Activated B cell treated with CpG ODN at 0.5 μM for 24 hours (primary cell): Measurements from ENCODE around the gene S1PR4. TPM values are rescaled to one million over a fixed set of nuclear protein-coding genes. Genes with fewer than 3 reads are reported as not detected.

Experiments used
- ATAC-seq: fragments of 200-7000 bp; cut with Tn5 transposase; one replicate; pipeline ENCODE4 v1.10.0; 2021; ENCODE audit warnings: low read depth, mild to moderate bottlenecking, moderate library complexity
- CTCF ChIA-PET: fragments of 350-600 bp; sonication (Branson Sonifier 250); formaldehyde crosslinking; loops from one replicate; lab custom pipeline; 2021; ENCODE audit warnings: antibody characterized with exemption; lab: Charles Lee
- POLR2A ChIA-PET: fragments of 350-600 bp; sonication (Branson Sonifier 250); formaldehyde crosslinking; loops from one replicate; lab custom pipeline; 2021; ENCODE audit warnings: antibody characterized with exemption; lab: Charles Lee
- DNase-seq: peaks from one replicate; pipeline ENCODE4 v3.0.0; 2022
- H3K27ac Mint-ChIP-seq: one replicate; pipeline ENCODE4 v1.8.0; 2020; ENCODE audit warnings: mixed read lengths
- H3K27me3 Mint-ChIP-seq: one replicate; pipeline ENCODE4 v1.8.0; 2021; ENCODE audit warnings: mixed read lengths
- H3K36me3 Mint-ChIP-seq: one replicate; pipeline ENCODE4 v1.8.0; 2021; ENCODE audit warnings: low read depth, mixed read lengths
- H3K4me1 Mint-ChIP-seq: one replicate; pipeline ENCODE4 v1.8.0; 2021; ENCODE audit warnings: mixed read lengths
- H3K4me3 Mint-ChIP-seq: one replicate; pipeline ENCODE4 v1.8.0; 2020; ENCODE audit warnings: mild to moderate bottlenecking, mixed read lengths
- H3K9me3 Mint-ChIP-seq: one replicate; pipeline ENCODE4 v1.8.0; 2020; ENCODE audit warnings: mixed read lengths
- intact Hi-C: fragments of 100-400 bp; cut with micrococcal nuclease; formaldehyde crosslinking; loops from one replicate; pipeline ENCODE4 v1.15.1; 2024
- total RNA-seq: library from RNA; stranded (reverse); gene quantifications from 2 replicates; pipeline ENCODE4 v1.2.3, GENCODE V29; 2022
- TF ChIP-seq, protein P1 (sequence below): fragments of 200-600 bp; IDR thresholded peaks from one replicate; pipeline ENCODE4 v1.8.0; 2022; ENCODE audit warnings: antibody characterized with exemption, mild to moderate bottlenecking

Gene S1PR4
- total RNA-seq, 1 donor from 2014 or later: 29.7 TPM

DNA sequence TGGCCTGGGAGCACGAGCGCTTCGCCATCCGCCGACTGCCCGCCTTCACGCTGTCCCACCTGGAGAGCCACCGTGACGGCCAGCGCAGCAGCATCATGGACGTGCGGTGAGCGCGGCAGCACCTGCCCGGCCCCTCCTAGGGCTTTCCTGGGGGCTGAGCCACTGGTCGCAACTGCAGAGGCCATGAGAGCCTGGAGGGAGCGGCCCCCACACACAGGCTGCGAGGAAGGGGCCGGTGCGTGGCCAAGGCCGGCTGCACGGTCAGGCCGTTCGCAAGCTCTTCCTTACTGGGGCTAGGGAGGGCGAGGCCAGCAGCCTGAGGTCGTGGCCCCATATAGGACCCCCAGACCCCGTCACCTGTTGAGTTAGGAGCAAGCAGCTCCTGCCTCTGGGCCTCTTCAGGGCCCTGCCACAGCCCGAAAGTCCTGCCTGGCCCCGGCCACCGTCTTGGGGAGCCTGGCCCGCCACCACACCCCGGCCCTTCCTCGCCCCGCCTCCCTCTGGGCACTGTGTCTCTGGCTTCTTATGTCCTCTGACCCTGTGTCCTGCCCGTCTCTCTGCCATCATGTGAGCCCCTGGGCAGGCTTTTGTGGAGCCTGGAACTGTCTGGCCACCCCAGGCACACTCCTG is 26.2 kb downstream of the S1PR4 start:
- POLR2A ChIA-PET: interaction anchor here (1.2 kb wide), 1 partner anchor 18 kb away, joined by 3 read pairs; no protein-coding TSS in a partner anchor
- Mint-ChIP-seq H3K36me3 (peaks cover 58% of the 10 kb centered on the region), H3K27me3 (no peaks in the 10 kb centered on the region), H3K4me3 (no peak overlapping the region), H3K27ac (no peak overlapping the region), H3K4me1 (no peaks in the 10 kb centered on the region), H3K9me3 (no peaks in the 10 kb centered on the region)
- TF ChIP-seq, protein P1, sequence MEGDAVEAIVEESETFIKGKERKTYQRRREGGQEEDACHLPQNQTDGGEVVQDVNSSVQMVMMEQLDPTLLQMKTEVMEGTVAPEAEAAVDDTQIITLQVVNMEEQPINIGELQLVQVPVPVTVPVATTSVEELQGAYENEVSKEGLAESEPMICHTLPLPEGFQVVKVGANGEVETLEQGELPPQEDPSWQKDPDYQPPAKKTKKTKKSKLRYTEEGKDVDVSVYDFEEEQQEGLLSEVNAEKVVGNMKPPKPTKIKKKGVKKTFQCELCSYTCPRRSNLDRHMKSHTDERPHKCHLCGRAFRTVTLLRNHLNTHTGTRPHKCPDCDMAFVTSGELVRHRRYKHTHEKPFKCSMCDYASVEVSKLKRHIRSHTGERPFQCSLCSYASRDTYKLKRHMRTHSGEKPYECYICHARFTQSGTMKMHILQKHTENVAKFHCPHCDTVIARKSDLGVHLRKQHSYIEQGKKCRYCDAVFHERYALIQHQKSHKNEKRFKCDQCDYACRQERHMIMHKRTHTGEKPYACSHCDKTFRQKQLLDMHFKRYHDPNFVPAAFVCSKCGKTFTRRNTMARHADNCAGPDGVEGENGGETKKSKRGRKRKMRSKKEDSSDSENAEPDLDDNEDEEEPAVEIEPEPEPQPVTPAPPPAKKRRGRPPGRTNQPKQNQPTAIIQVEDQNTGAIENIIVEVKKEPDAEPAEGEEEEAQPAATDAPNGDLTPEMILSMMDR: no peak
- ATAC-seq: no peak
- DNase-seq: no peak
- CTCF ChIA-PET: no interaction called here
- intact Hi-C loops: no loop called here

DNA sequence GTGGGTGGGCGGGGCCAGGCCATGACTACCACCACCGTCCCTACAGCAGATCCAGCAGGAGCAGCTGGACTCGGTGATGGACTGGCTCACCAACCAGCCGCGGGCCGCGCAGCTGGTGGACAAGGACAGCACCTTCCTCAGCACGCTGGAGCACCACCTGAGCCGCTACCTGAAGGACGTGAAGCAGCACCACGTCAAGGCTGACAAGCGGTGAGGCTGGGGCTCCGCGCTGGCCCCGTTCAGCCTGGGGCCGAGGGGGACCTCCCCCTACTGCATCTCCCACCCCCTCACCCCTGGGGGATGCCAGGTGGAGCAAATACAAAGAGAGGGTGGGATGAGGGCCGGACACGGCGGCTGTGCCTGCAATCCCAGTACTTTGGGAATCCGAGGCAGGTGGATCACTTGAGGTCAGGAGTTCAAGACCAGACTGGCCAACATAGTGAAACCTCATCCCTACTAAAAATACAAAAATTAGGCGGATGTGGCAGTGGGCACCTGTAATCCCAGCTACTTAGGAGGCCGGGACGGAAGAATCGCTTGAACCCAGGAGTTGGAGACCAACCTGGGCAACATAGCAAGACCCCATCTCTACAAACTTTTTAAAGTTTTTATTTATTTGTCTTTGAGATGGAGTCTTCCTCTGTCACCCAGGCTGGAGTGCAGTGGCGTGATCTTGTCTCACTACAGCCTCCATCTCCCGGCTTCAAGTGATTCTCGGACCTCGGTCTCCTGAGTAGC is 27.8 kb downstream of the S1PR4 start:
- Mint-ChIP-seq H3K27ac (no peak overlapping the region), H3K4me3 (no peak overlapping the region), H3K4me1 (peaks cover 2% of the 10 kb centered on the region), H3K36me3 (peaks cover 45% of the 10 kb centered on the region), H3K27me3 (no peaks in the 10 kb centered on the region), H3K9me3 (no peaks in the 10 kb centered on the region)
- ATAC-seq (no peak), DNase-seq (no peak)
- intact Hi-C loops: no loop called here
- CTCF ChIA-PET: no interaction called here
- TF ChIP-seq, protein P1: no peak
- POLR2A ChIA-PET: interaction anchor here (1.2 kb wide), 1 partner anchor 20 kb away, joined by 3 read pairs; no protein-coding TSS in a partner anchor

DNA sequence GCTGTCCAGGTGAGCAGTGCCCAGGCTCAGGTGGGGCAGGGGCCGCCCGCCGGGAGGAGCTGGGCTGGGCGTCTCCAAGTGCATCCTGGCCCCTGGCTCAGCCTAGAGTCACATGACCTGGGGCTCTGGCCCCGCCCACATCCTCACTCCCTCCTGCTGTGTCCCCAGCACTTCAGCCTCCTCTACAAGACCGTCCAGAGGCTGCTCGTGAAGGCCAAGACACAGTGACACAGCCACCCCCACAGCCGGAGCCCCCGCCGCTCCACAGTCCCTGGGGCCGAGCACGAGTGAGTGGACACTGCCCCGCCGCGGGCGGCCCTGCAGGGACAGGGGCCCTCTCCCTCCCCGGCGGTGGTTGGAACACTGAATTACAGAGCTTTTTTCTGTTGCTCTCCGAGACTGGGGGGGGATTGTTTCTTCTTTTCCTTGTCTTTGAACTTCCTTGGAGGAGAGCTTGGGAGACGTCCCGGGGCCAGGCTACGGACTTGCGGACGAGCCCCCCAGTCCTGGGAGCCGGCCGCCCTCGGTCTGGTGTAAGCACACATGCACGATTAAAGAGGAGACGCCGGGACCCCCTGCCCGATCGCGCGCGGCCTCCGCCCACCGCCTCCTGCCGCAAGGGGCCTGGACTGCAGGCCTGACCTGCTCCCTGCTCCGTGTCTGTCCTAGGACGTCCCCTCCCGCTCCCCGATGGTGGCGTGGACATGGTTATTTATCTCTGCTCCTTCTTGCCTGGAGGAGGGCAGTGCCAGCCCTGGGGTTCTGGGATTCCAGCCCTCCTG is 29.1 kb downstream of the S1PR4 start:
- ChIA-PET CTCF (no interaction called here), POLR2A (interaction anchor here (0.6 kb wide), 1 partner anchor 27 kb away, joined by 3 read pairs; no protein-coding TSS in a partner anchor)
- Mint-ChIP-seq H3K27ac (no peak overlapping the region), H3K9me3 (no peaks in the 10 kb centered on the region), H3K27me3 (no peaks in the 10 kb centered on the region), H3K4me1 (peaks cover 2% of the 10 kb centered on the region), H3K4me3 (no peak overlapping the region), H3K36me3 (peaks cover 36% of the 10 kb centered on the region)
- intact Hi-C loops: no loop called here
- TF ChIP-seq, protein P1: no peak
- DNase-seq: no peak
- no peak for ATAC-seq

DNA sequence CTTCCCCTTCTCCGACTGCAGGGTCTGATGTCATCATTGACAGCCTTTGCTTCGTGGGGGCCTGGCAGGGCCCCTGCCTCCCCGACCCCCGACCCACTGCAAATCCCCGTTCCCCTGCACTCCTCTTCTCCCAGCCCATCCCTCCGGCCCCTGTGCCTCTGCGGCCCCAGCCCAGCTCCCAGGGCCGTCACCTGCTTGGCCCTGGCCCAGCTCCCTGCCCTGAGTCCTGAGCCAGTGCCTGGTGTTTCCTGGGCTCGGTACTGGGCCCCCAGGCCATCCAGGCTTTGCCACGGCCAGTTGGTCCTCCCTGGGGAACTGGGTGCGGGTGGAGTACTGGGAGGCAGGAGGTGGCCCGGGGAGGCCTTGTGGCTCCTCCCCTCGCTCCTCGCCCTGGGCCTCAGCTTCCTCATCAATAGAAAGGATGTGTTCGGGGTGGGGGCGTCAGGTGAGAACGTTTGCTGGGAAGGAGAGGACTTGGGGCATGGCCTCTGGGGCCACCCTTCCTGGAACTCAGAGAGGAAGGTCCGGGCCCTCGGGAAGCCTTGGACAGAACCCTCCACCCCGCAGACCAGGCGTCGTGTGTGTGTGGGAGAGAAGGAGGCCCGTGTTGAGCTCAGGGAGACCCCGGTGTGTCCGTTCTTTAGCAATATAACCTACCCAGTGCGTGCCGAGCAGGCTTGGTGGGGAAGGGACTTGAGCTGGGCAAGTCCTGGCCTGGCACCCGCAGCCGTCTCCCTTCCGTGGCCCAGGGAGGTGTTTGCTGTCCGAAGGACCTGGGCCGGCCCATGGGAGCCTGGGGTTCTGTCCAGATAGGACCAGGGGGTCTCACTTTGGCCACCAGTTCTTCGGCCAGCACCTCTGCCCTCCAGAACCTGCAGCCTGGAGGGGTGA is 30.0 kb downstream of the S1PR4 start:
- ChIA-PET POLR2A (interaction anchor here (0.6 kb wide), 1 partner anchor 27 kb away, joined by 3 read pairs; no protein-coding TSS in a partner anchor), CTCF (no interaction called here)
- TF ChIP-seq, protein P1: no peak
- Mint-ChIP-seq H3K36me3 (peaks cover 32% of the 10 kb centered on the region), H3K27me3 (no peaks in the 10 kb centered on the region), H3K4me3 (no peak overlapping the region), H3K4me1 (peaks cover 9% of the 10 kb centered on the region), H3K27ac (no peak overlapping the region), H3K9me3 (no peaks in the 10 kb centered on the region)
- intact Hi-C loops: no loop called here
- ATAC-seq: no peak
- no peak for DNase-seq
